Stimulated activated CD4-positive, alpha-beta T cell treated with anti-CD3 and anti-CD28 coated beads, Interleukin-4, amount 100 ng/mL, for 4 hours (primary cell): Measurements from ENCODE around the gene CNKSR3.

Experiments used
- DNase-seq, 2 experiments: peaks; one replicate each; pipeline ENCODE4 v3.0.0-alpha.2; 2020

CNKSR3 gene

GRCh38 chr6:154500769-154501577, 9.5 kb downstream of the CNKSR3 start:
- DNase-seq, result no peak

- DNase-seq, result no peak
Measured at GRCh38 chr6:154499855-154500589, 10.5 kb downstream of the CNKSR3 start.

GRCh38 chr6:154498340-154498934, 12.0 kb downstream of the CNKSR3 start:
- no peak for DNase-seq

GRCh38 chr6:154496793-154497517, 13.5 kb downstream of the CNKSR3 start:
- DNase-seq, result no peak

- DNase-seq, result no peak
Measured at GRCh38 chr6:154496186-154496585, 14.3 kb downstream of the CNKSR3 start.

GRCh38 chr6:154494592-154495311, 15.7 kb downstream of the CNKSR3 start:
- DNase-seq, result no peak

- no peak for DNase-seq
Measured at GRCh38 chr6:154491567-154492470, 18.7 kb downstream of the CNKSR3 start.

GRCh38 chr6:154489822-154490221, 20.7 kb downstream of the CNKSR3 start:
- DNase-seq, result no peak

GRCh38 chr6:154488802-154489437, 21.6 kb downstream of the CNKSR3 start:
- DNase-seq, result no peak

GRCh38 chr6:154488248-154488593, 22.3 kb downstream of the CNKSR3 start:
- DNase-seq, result no peak

- no peak for DNase-seq
Measured at GRCh38 chr6:154487367-154488247, 22.9 kb downstream of the CNKSR3 start.

GRCh38 chr6:154485815-154486214, 24.7 kb downstream of the CNKSR3 start:
- DNase-seq, result no peak

GRCh38 chr6:154484942-154485341, 25.5 kb downstream of the CNKSR3 start:
- no peak for DNase-seq

- no peak for DNase-seq
Measured at GRCh38 chr6:154482858-154483257, 27.6 kb downstream of the CNKSR3 start.

GRCh38 chr6:154481521-154482013, 28.9 kb downstream of the CNKSR3 start:
- DNase-seq, result no peak

- DNase-seq, result no peak
Measured at GRCh38 chr6:154479771-154480639, 30.5 kb downstream of the CNKSR3 start.

- no peak for DNase-seq
Measured at GRCh38 chr6:154479351-154479769, 31.1 kb downstream of the CNKSR3 start.

GRCh38 chr6:154478701-154479060, 31.8 kb downstream of the CNKSR3 start:
- no peak for DNase-seq
